ENCODE data around the gene TBC1D5.

TBC1D5 gene

GRCh38 chr3:17149076-17149475 is 593.4 kb downstream of the TBC1D5 start:
- Histone ChIP-seq H3K36me3 (ENCODE audit: insufficient read depth, low read length) (no peaks in the 10 kb centered on the region), H3K9ac (ENCODE audit: insufficient read length) (no peak overlapping the region), H3K27ac (no peak overlapping the region), H3K4me3 (no peak overlapping the region), H3K9me3 (ENCODE audit: low read depth, low read length) (no peaks in the 10 kb centered on the region)
- TF ChIP-seq POLR2AphosphoS5 (IDR thresholded peaks at IDR 0.05; ENCODE audit: borderline replicate concordance, low read depth, low read length), result no peak
- no peak for TF ChIP-seq EZH2 (IDR thresholded peaks at IDR 0.05)
- no peak for TF ChIP-seq FOXP2 (optimal IDR thresholded peaks at IDR 0.05; ENCODE audit: control extremely low read depth, extremely low read length, insufficient read depth)
- no peak for DNase-seq (ENCODE audit: low read depth, low spot score)

- Histone ChIP-seq H3K9ac (ENCODE audit: insufficient read length) (no peak overlapping the region), H3K27ac (no peak overlapping the region), H3K9me3 (ENCODE audit: low read depth, low read length) (no peaks in the 10 kb centered on the region), H3K4me3 (no peak overlapping the region), H3K36me3 (ENCODE audit: insufficient read depth, low read length) (no peaks in the 10 kb centered on the region)
- TF ChIP-seq EZH2 (IDR thresholded peaks at IDR 0.05) (no peak), FOXP2 (optimal IDR thresholded peaks at IDR 0.05; ENCODE audit: control extremely low read depth, extremely low read length, insufficient read depth) (no peak), POLR2AphosphoS5 (IDR thresholded peaks at IDR 0.05; ENCODE audit: borderline replicate concordance, low read depth, low read length) (no peak)
- no peak for DNase-seq (ENCODE audit: low read depth, low spot score)
Measured at GRCh38 chr3:17144665-17144993, 597.8 kb downstream of the TBC1D5 start.

- Histone ChIP-seq H3K27ac (no peak overlapping the region), H3K9me3 (ENCODE audit: low read depth, low read length) (no peaks in the 10 kb centered on the region), H3K36me3 (ENCODE audit: insufficient read depth, low read length) (no peaks in the 10 kb centered on the region), H3K4me3 (no peak overlapping the region), H3K9ac (ENCODE audit: insufficient read length) (no peak overlapping the region)
- DNase-seq (ENCODE audit: low read depth, low spot score), result no peak
- no peak for TF ChIP-seq FOXP2 (optimal IDR thresholded peaks at IDR 0.05; ENCODE audit: control extremely low read depth, extremely low read length, insufficient read depth)
- TF ChIP-seq POLR2AphosphoS5 (IDR thresholded peaks at IDR 0.05; ENCODE audit: borderline replicate concordance, low read depth, low read length), result no peak
- no peak for TF ChIP-seq EZH2 (IDR thresholded peaks at IDR 0.05)
Measured at GRCh38 chr3:17143893-17144664, 598.4 kb downstream of the TBC1D5 start.

GRCh38 chr3:17142516-17142915 is 599.9 kb downstream of the TBC1D5 start:
- no peak overlapping the region for H3K27ac ChIP-seq
- no peaks in the 10 kb centered on the region for H3K9me3 ChIP-seq (ENCODE audit: low read depth, low read length)
- no peaks in the 10 kb centered on the region for H3K36me3 ChIP-seq (ENCODE audit: insufficient read depth, low read length)
- H3K9ac ChIP-seq (ENCODE audit: insufficient read length), result no peak overlapping the region
- TF ChIP-seq EZH2 (IDR thresholded peaks at IDR 0.05) (no peak), POLR2AphosphoS5 (IDR thresholded peaks at IDR 0.05; ENCODE audit: borderline replicate concordance, low read depth, low read length) (no peak), FOXP2 (optimal IDR thresholded peaks at IDR 0.05; ENCODE audit: control extremely low read depth, extremely low read length, insufficient read depth) (no peak)
- H3K4me3 ChIP-seq, result no peak overlapping the region
- DNase-seq (ENCODE audit: low read depth, low spot score), result no peak

- Histone ChIP-seq H3K4me3 (no peak overlapping the region), H3K9ac (ENCODE audit: insufficient read length) (no peak overlapping the region), H3K36me3 (ENCODE audit: insufficient read depth, low read length) (no peaks in the 10 kb centered on the region), H3K27ac (no peak overlapping the region), H3K9me3 (ENCODE audit: low read depth, low read length) (no peaks in the 10 kb centered on the region)
- DNase-seq (ENCODE audit: low read depth, low spot score), result no peak
- no peak for TF ChIP-seq POLR2AphosphoS5 (IDR thresholded peaks at IDR 0.05; ENCODE audit: borderline replicate concordance, low read depth, low read length)
- no peak for TF ChIP-seq FOXP2 (optimal IDR thresholded peaks at IDR 0.05; ENCODE audit: control extremely low read depth, extremely low read length, insufficient read depth)
- TF ChIP-seq EZH2 (IDR thresholded peaks at IDR 0.05), result no peak
Measured at GRCh38 chr3:17141699-17142098, 600.7 kb downstream of the TBC1D5 start.

GRCh38 chr3:17140670-17141505 is 601.5 kb downstream of the TBC1D5 start:
- DNase-seq (ENCODE audit: low read depth, low spot score), result no peak
- no peaks in the 10 kb centered on the region for H3K9me3 ChIP-seq (ENCODE audit: low read depth, low read length)

GRCh38 chr3:17138246-17139039 is 604.0 kb downstream of the TBC1D5 start:
- DNase-seq (ENCODE audit: low read depth, low spot score), result no peak
- Histone ChIP-seq H3K27ac (no peak overlapping the region), H3K9me3 (ENCODE audit: low read depth, low read length) (no peaks in the 10 kb centered on the region), H3K9ac (ENCODE audit: insufficient read length) (no peak overlapping the region), H3K4me3 (no peak overlapping the region), H3K36me3 (ENCODE audit: insufficient read depth, low read length) (no peaks in the 10 kb centered on the region)
- no peak for TF ChIP-seq POLR2AphosphoS5 (IDR thresholded peaks at IDR 0.05; ENCODE audit: borderline replicate concordance, low read depth, low read length)
- no peak for TF ChIP-seq EZH2 (IDR thresholded peaks at IDR 0.05)
- no peak for TF ChIP-seq FOXP2 (optimal IDR thresholded peaks at IDR 0.05; ENCODE audit: control extremely low read depth, extremely low read length, insufficient read depth)

More at GRCh38 chr3:17140670-17141505, 601.5 kb downstream of the TBC1D5 start:
- no peak overlapping the region for H3K4me3 ChIP-seq
- H3K9ac ChIP-seq (ENCODE audit: insufficient read length), result no peak overlapping the region
- H3K36me3 ChIP-seq (ENCODE audit: insufficient read depth, low read length), result no peaks in the 10 kb centered on the region
- TF ChIP-seq EZH2 (IDR thresholded peaks at IDR 0.05) (no peak), FOXP2 (optimal IDR thresholded peaks at IDR 0.05; ENCODE audit: control extremely low read depth, extremely low read length, insufficient read depth) (no peak), POLR2AphosphoS5 (IDR thresholded peaks at IDR 0.05; ENCODE audit: borderline replicate concordance, low read depth, low read length) (no peak)
- no peak overlapping the region for H3K27ac ChIP-seq

GRCh38 chr3:17137321-17137826 is 605.1 kb downstream of the TBC1D5 start:
- DNase-seq (ENCODE audit: low read depth, low spot score), result no peak
- Histone ChIP-seq H3K9ac (ENCODE audit: insufficient read length) (no peak overlapping the region), H3K4me3 (no peak overlapping the region), H3K27ac (no peak overlapping the region), H3K36me3 (ENCODE audit: insufficient read depth, low read length) (no peaks in the 10 kb centered on the region), H3K9me3 (ENCODE audit: low read depth, low read length) (no peaks in the 10 kb centered on the region)
- no peak for TF ChIP-seq EZH2 (IDR thresholded peaks at IDR 0.05)
- no peak for TF ChIP-seq POLR2AphosphoS5 (IDR thresholded peaks at IDR 0.05; ENCODE audit: borderline replicate concordance, low read depth, low read length)
- TF ChIP-seq FOXP2 (optimal IDR thresholded peaks at IDR 0.05; ENCODE audit: control extremely low read depth, extremely low read length, insufficient read depth), result no peak
